IMR-90 (cell line): ENCODE results near the gene MUC5B. TPM values are rescaled to one million over a fixed set of nuclear protein-coding genes. Genes with fewer than 3 reads are reported as not detected.

Source experiments
- ATAC-seq: fragments of 200-7000 bp; cut with Tn5 transposase; 2 replicates; pipeline ENCODE4 v1.9.1; 2020; ENCODE audit warnings: low read depth, mild to moderate bottlenecking, moderate library complexity
- BruUV-seq: library from RNA; stranded (reverse); fragments of 400-500 nt; replicated peaks from 2 replicates; lab custom pipeline; 2021; lab: Mats Ljungman, UMichigan
- CTCF ChIA-PET: fragments of 300-600 bp; formaldehyde crosslinking; extraction: SDS; loops from one replicate; lab custom pipeline; 2021; ENCODE audit warnings: antibody characterized with exemption; lab: Yijun Ruan, JAX
- POLR2A ChIA-PET: fragments of 300-600 bp; sonication (Branson Sonifier 250); formaldehyde crosslinking; loops from one replicate; lab custom pipeline; 2022; ENCODE audit warnings: antibody characterized with exemption; ENCODE audit not compliant: unreplicated experiment; lab: Charles Lee
- DNase-seq: peaks from one replicate; pipeline ENCODE4 v3.0.0; 2013
- H2AFZ ChIP-seq: replicated peaks from 2 replicates; pipeline ENCODE3; 2013; ENCODE audit warnings: low read length, mild to moderate bottlenecking; ENCODE audit not compliant: poor library complexity
- H2AK5ac ChIP-seq: 2 replicates; pipeline ENCODE4 v1.6.1; 2013; ENCODE audit warnings: low read depth, low read length, inconsistent platforms
- H2AK9ac ChIP-seq: replicated peaks from 2 replicates; pipeline ENCODE3; 2013; ENCODE audit warnings: mild to moderate bottlenecking, low read depth, low read length, moderate library complexity; ENCODE audit not compliant: poor library complexity
- H2BK120ac ChIP-seq: 2 replicates; pipeline ENCODE4 v1.6.1; 2013; ENCODE audit warnings: low read depth, low read length, inconsistent platforms
- H2BK15ac ChIP-seq: 3 replicates; pipeline ENCODE4 v1.6.1; 2013; ENCODE audit warnings: low read depth, low read length, inconsistent platforms
- H2BK20ac ChIP-seq: 2 replicates; pipeline ENCODE4 v1.6.1; 2013; ENCODE audit warnings: low read depth, mild to moderate bottlenecking, inconsistent platforms, low read length, moderate library complexity
- H2BK5ac ChIP-seq: 2 replicates; pipeline ENCODE4 v1.6.1; 2013; ENCODE audit warnings: mild to moderate bottlenecking, low read depth, low read length, inconsistent platforms; ENCODE audit not compliant: poor library complexity, severe bottlenecking
- H3K14ac ChIP-seq: replicated peaks from 2 replicates; pipeline ENCODE4 v1.6.1; 2013; ENCODE audit warnings: low read depth, low read length, inconsistent platforms
- H3K18ac ChIP-seq: 2 replicates; pipeline ENCODE4 v1.6.1; 2013; ENCODE audit warnings: low read depth, low read length, control low read depth
- H3K23ac ChIP-seq: 2 replicates; pipeline ENCODE4 v1.6.1; 2013; ENCODE audit warnings: low read depth, low read length, inconsistent platforms
- H3K27ac ChIP-seq: 2 replicates; pipeline ENCODE4 v1.5.1; 2013; ENCODE audit warnings: mild to moderate bottlenecking, control low read depth, low read length; ENCODE audit not compliant: insufficient read depth
- H3K27me3 ChIP-seq: 2 replicates; pipeline ENCODE4 v1.6.1; 2013; ENCODE audit warnings: low read length; ENCODE audit not compliant: control insufficient read depth, insufficient read depth
- H3K36me3 ChIP-seq: 2 replicates; pipeline ENCODE4 v1.6.1; 2013; ENCODE audit warnings: low read length, mixed read lengths; ENCODE audit not compliant: control insufficient read depth, insufficient read depth
- H3K4ac ChIP-seq: 2 replicates; pipeline ENCODE4 v1.6.1; 2013; ENCODE audit warnings: low read depth, low read length, inconsistent platforms
- H3K4me1 ChIP-seq: 2 replicates; pipeline ENCODE4 v1.6.1; 2013; ENCODE audit warnings: low read length, mixed read lengths; ENCODE audit not compliant: control insufficient read depth, insufficient read depth
- H3K4me2 ChIP-seq: 2 replicates; pipeline ENCODE4 v1.6.1; 2013; ENCODE audit warnings: low read depth, mild to moderate bottlenecking, control low read depth, low read length, moderate library complexity
- H3K4me3 ChIP-seq: 2 replicates; pipeline ENCODE4 v1.5.1; 2013; ENCODE audit warnings: low read depth, mild to moderate bottlenecking, control low read depth, low read length, moderate library complexity; ENCODE audit not compliant: insufficient read depth
- H3K56ac ChIP-seq: 2 replicates; pipeline ENCODE4 v1.6.1; 2013; ENCODE audit warnings: low read length, inconsistent platforms; ENCODE audit not compliant: insufficient read depth; ENCODE audit errors: extremely low read depth
- H3K79me1 ChIP-seq, 2 experiments: 2 replicates each; pipeline ENCODE4 v1.6.1; 2013; ENCODE audit warnings: low read length in 2 of 2, inconsistent platforms in 1 of 2, low read depth in 1 of 2
- H3K9ac ChIP-seq: 2 replicates; pipeline ENCODE4 v1.6.1; 2013; ENCODE audit warnings: low read depth, low read length, control low read depth
- H3K9me1 ChIP-seq: 2 replicates; pipeline ENCODE4 v1.6.1; 2013; ENCODE audit warnings: low read length, inconsistent platforms; ENCODE audit not compliant: insufficient read depth
- H3K9me3 ChIP-seq: 2 replicates; pipeline ENCODE4 v1.6.1; 2013; ENCODE audit warnings: low read length; ENCODE audit not compliant: control insufficient read depth, insufficient read depth
- H4K20me1 ChIP-seq: 2 replicates; pipeline ENCODE4 v1.6.1; 2013; ENCODE audit warnings: low read length, inconsistent platforms; ENCODE audit not compliant: insufficient read depth
- H4K5ac ChIP-seq: 2 replicates; pipeline ENCODE4 v1.6.1; 2013; ENCODE audit warnings: mild to moderate bottlenecking, low read depth, low read length, control low read depth
- H4K8ac ChIP-seq, 2 experiments: 2 replicates each; pipeline ENCODE4 v1.6.1; 2013; ENCODE audit warnings: low read depth in 2 of 2, low read length in 2 of 2, control low read depth in 1 of 2, inconsistent platforms in 1 of 2
- H4K91ac ChIP-seq: 2 replicates; pipeline ENCODE4 v1.6.1; 2013; ENCODE audit warnings: low read depth, low read length, inconsistent platforms; ENCODE audit not compliant: insufficient read depth
- MAZ ChIP-seq: IDR thresholded peaks from 2 replicates; pipeline ENCODE4 v1.6.1; 2012; ENCODE audit warnings: low read depth, mild to moderate bottlenecking, low read length, improper control_type of control experiment, moderate library complexity, borderline replicate concordance
- RAD21 ChIP-seq: IDR thresholded peaks from 2 replicates; pipeline ENCODE4 v1.6.1; 2012; ENCODE audit warnings: low read length, improper control_type of control experiment
- USF2 ChIP-seq: fragments of 150-350 bp; IDR thresholded peaks from 2 replicates; pipeline ENCODE4 v1.6.1; 2017; ENCODE audit warnings: mild to moderate bottlenecking, antibody characterized with exemption, low read length, low read depth
- WGBS, 2 experiments: methylation state at CpG; one replicate each; pipeline versions ENCODE4 v1.1.5 to v1.1.7; 2013; ENCODE audit warnings: missing lambda C conversion rate in 2 of 2; ENCODE audit not compliant: insufficient read length in 1 of 2; ENCODE audit errors: extremely low coverage in 2 of 2; 5-methylcytosine and 5-hydroxymethylcytosine counted together
- dilution Hi-C: fragments of 300-500 bp; cut with HindIII; formaldehyde crosslinking; loops from one replicate; pipeline ENCODE4 v1.14.3; 2018; ENCODE audit warnings: low sequenced_read_pairs; ENCODE audit not compliant: unreplicated experiment
- in situ Hi-C: fragments of 300-500 bp; cut with MboI; formaldehyde crosslinking; loops from 3 replicates; pipeline ENCODE4 v1.14.3; 2019; ENCODE audit warnings: low sequenced_read_pairs, inconsistent platforms, mixed read lengths
- intact Hi-C: fragments of 100-400 bp; cut with micrococcal nuclease; formaldehyde crosslinking; loops from 2 replicates; pipeline ENCODE4 v1.10.0; 2022
- polyA plus RNA-seq, 3 experiments: library from polyadenylated mRNA; depleted of rRNA; stranded (reverse); fragments of >200 nt; gene quantifications; 2 replicates each; pipeline ENCODE4 v1.2.3, GENCODE V29; 2012; ENCODE audit warnings: low replicate concordance in 1 of 3
- total RNA-seq: library from RNA; depleted of rRNA; stranded (reverse); fragments of >200 nt; gene quantifications from 2 replicates; pipeline ENCODE4 v1.2.3, GENCODE V29; 2012

MUC5B gene
- total and polyA plus RNA-seq, 2 of the 4 experiments (the other 2 are of a cell fraction), result not detected

- ChIA-PET POLR2A (no interaction called here), CTCF (no interaction called here)
- Histone ChIP-seq H3K4me1 (no peaks in the 10 kb centered on the region), H3K9me1 (no peaks in the 10 kb centered on the region), H2AK9ac (no peak overlapping the region), H2BK5ac (no peak overlapping the region), H3K9ac (no peak overlapping the region), H2AK5ac (no peak overlapping the region), H2BK120ac (no peak overlapping the region), H4K5ac (no peak overlapping the region), H3K14ac (no peak overlapping the region), H3K4ac (no peak overlapping the region), H3K27me3 (peaks cover 10% of the 10 kb centered on the region), H3K9me3 (peaks cover 4% of the 10 kb centered on the region), H2AFZ (no peak overlapping the region), H4K20me1 (no peaks in the 10 kb centered on the region; the same call in 1 of the 2 replicates), H3K79me1 (no peaks in the 10 kb centered on the region), H4K91ac (no peak overlapping the region), H3K56ac (no peak overlapping the region), H3K23ac (no peak overlapping the region), H2BK15ac (no peak overlapping the region), H3K4me3 (no peak overlapping the region), H3K27ac (no peak overlapping the region), H3K4me2 (no peak overlapping the region), H4K8ac (no peak overlapping the region), H3K36me3 (no peaks in the 10 kb centered on the region), H2BK20ac (no peak overlapping the region), H3K18ac (no peak overlapping the region)
- 59% methylated on average over 5 of the region's 6 CpGs; no CpG with 5 or more reads in 1 of the 2 experiments for WGBS, 2 experiments
- in situ Hi-C loops, result loop anchor here (25.0 kb wide), 1 partner anchor 304 kb away; no protein-coding TSS in a partner anchor
- no TSS peak for BruUV-seq
- no peak for TF ChIP-seq MAZ
- TF ChIP-seq RAD21, result no peak
- no peak for TF ChIP-seq USF2
- no peak for DNase-seq
- intact Hi-C loops, result no loop called here
- no peak for ATAC-seq
- dilution Hi-C loops, result no loop called here
These were observed 14.8 kb upstream of the MUC5B start for GRCh38 chr11:1208144-1208393.
